ENCODE measurements around the gene CSF3.

The CSF3 gene

GRCh38 chr17:40024901-40025300, 9.7 kb downstream of the CSF3 start:
- peaks cover 61% of the 10 kb centered on the region for H3K36me3 ChIP-seq (ENCODE audit: insufficient read depth, low read length)
- no peak for TF ChIP-seq CTCF (IDR thresholded peaks at IDR 0.05; ENCODE audit: low read length)
- no peak for TF ChIP-seq EZH2 (IDR thresholded peaks at IDR 0.05; ENCODE audit: borderline replicate concordance, low read length)
- H2AFZ ChIP-seq (ENCODE audit: low read length), result no peak overlapping the region
- H3K9ac ChIP-seq (ENCODE audit: low read length), result no peak overlapping the region
- no peak overlapping the region for H3K4me3 ChIP-seq (ENCODE audit: low read depth, low read length, poor library complexity, severe bottlenecking)
- H3K9me2 ChIP-seq (ENCODE audit: low read depth, low read length), result no peaks in the 10 kb centered on the region
- no peaks in the 10 kb centered on the region for H3F3A ChIP-seq (ENCODE audit: insufficient read depth, low read length)
- H3K4me1 ChIP-seq (ENCODE audit: insufficient read depth, low read length, severe bottlenecking), result peaks cover 6% of the 10 kb centered on the region
- H3K79me2 ChIP-seq (ENCODE audit: insufficient read depth, low read length), result no peaks in the 10 kb centered on the region
- H4K20me1 ChIP-seq (ENCODE audit: insufficient read depth, low read length), result no peaks in the 10 kb centered on the region
- no peak overlapping the region for H3K4me2 ChIP-seq (ENCODE audit: low read length)
- no peaks in the 10 kb centered on the region for H3K27me3 ChIP-seq (ENCODE audit: insufficient read depth, low read length)
- H3K9me3 ChIP-seq (ENCODE audit: low read length), result no peaks in the 10 kb centered on the region
- no peak overlapping the region for H3K27ac ChIP-seq (ENCODE audit: low read depth, low read length, poor library complexity, severe bottlenecking)

- no peaks in the 10 kb centered on the region for H4K20me1 ChIP-seq (ENCODE audit: insufficient read depth, low read length)
- H3K36me3 ChIP-seq (ENCODE audit: insufficient read depth, low read length), result peaks cover 57% of the 10 kb centered on the region
- H3F3A ChIP-seq (ENCODE audit: insufficient read depth, low read length), result no peaks in the 10 kb centered on the region
- H3K27ac ChIP-seq (ENCODE audit: low read depth, low read length, poor library complexity, severe bottlenecking), result no peak overlapping the region
- H3K79me2 ChIP-seq (ENCODE audit: insufficient read depth, low read length), result no peaks in the 10 kb centered on the region
- H3K4me3 ChIP-seq (ENCODE audit: low read depth, low read length, poor library complexity, severe bottlenecking), result no peak overlapping the region
- H3K9ac ChIP-seq (ENCODE audit: low read length), result no peak overlapping the region
- H2AFZ ChIP-seq (ENCODE audit: low read length), result no peak overlapping the region
- H3K4me2 ChIP-seq (ENCODE audit: low read length), result no peak overlapping the region
- no peaks in the 10 kb centered on the region for H3K9me3 ChIP-seq (ENCODE audit: low read length)
- TF ChIP-seq CTCF (IDR thresholded peaks at IDR 0.05; ENCODE audit: low read length) (no peak), EZH2 (IDR thresholded peaks at IDR 0.05; ENCODE audit: borderline replicate concordance, low read length) (no peak)
- no peaks in the 10 kb centered on the region for H3K27me3 ChIP-seq (ENCODE audit: insufficient read depth, low read length)
- H3K9me2 ChIP-seq (ENCODE audit: low read depth, low read length), result no peaks in the 10 kb centered on the region
- peaks cover 6% of the 10 kb centered on the region for H3K4me1 ChIP-seq (ENCODE audit: insufficient read depth, low read length, severe bottlenecking)
Observed at GRCh38 chr17:40025559-40025958, 10.3 kb downstream of the CSF3 start.

- H3K4me1 ChIP-seq (ENCODE audit: insufficient read depth, low read length, severe bottlenecking), result peaks cover 6% of the 10 kb centered on the region
Observed at GRCh38 chr17:40025991-40026815, 11.0 kb downstream of the CSF3 start.

More at GRCh38 chr17:40025991-40026815, 11.0 kb downstream of the CSF3 start:
- Histone ChIP-seq H3K9ac (ENCODE audit: low read length) (no peak overlapping the region), H3K4me2 (ENCODE audit: low read length) (no peak overlapping the region), H3F3A (ENCODE audit: insufficient read depth, low read length) (no peaks in the 10 kb centered on the region), H2AFZ (ENCODE audit: low read length) (no peak overlapping the region), H4K20me1 (ENCODE audit: insufficient read depth, low read length) (no peaks in the 10 kb centered on the region), H3K9me3 (ENCODE audit: low read length) (no peaks in the 10 kb centered on the region), H3K9me2 (ENCODE audit: low read depth, low read length) (no peaks in the 10 kb centered on the region), H3K27ac (ENCODE audit: low read depth, low read length, poor library complexity, severe bottlenecking) (no peak overlapping the region), H3K79me2 (ENCODE audit: insufficient read depth, low read length) (no peaks in the 10 kb centered on the region), H3K27me3 (ENCODE audit: insufficient read depth, low read length) (no peaks in the 10 kb centered on the region), H3K36me3 (ENCODE audit: insufficient read depth, low read length) (peaks cover 61% of the 10 kb centered on the region), H3K4me3 (ENCODE audit: low read depth, low read length, poor library complexity, severe bottlenecking) (no peak overlapping the region)
- no peak for TF ChIP-seq EZH2 (IDR thresholded peaks at IDR 0.05; ENCODE audit: borderline replicate concordance, low read length)
- TF ChIP-seq CTCF (IDR thresholded peaks at IDR 0.05; ENCODE audit: low read length), result no peak

All from OCI-LY1 (cell line).